SIG-M5 (cell line): ENCODE data around the gene TMEM132E.

Experiments
- DNase-seq: peaks from one replicate; lab custom pipeline; 2025; lab: John Stamatoyannopoulos, UW

Gene TMEM132E

DNA sequence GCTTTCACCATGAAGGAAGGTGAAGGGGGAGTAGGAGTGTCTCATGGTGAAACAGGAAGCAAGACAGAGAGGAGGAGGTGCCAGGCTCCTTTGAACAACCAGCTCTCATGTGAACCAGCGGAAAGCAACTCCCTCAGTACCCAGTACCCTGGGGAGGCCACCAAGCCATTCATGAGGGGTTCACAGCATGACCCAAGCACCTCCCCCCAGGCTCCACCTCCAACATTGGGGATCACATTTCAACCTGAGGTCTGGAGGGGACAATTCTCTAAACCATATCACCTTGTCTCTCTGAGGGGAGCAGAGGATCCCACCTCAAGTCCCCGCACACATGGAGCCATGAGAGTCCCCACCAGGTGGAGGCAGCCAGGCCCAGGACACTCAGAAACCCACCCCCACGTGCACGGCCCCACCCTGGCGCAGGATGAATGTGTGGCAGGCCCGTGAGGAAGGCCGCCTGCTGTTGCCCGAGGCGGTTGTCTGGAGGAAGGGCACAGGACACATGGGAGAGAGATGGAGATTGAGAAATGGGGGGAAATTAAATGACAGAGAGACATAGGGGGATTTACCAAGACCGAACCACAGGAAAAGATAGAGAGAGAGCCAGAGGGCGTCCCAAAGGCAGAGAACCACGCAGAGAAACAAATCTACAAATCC is 85.9 kb downstream of the TMEM132E start:
- no peak for DNase-seq

DNA sequence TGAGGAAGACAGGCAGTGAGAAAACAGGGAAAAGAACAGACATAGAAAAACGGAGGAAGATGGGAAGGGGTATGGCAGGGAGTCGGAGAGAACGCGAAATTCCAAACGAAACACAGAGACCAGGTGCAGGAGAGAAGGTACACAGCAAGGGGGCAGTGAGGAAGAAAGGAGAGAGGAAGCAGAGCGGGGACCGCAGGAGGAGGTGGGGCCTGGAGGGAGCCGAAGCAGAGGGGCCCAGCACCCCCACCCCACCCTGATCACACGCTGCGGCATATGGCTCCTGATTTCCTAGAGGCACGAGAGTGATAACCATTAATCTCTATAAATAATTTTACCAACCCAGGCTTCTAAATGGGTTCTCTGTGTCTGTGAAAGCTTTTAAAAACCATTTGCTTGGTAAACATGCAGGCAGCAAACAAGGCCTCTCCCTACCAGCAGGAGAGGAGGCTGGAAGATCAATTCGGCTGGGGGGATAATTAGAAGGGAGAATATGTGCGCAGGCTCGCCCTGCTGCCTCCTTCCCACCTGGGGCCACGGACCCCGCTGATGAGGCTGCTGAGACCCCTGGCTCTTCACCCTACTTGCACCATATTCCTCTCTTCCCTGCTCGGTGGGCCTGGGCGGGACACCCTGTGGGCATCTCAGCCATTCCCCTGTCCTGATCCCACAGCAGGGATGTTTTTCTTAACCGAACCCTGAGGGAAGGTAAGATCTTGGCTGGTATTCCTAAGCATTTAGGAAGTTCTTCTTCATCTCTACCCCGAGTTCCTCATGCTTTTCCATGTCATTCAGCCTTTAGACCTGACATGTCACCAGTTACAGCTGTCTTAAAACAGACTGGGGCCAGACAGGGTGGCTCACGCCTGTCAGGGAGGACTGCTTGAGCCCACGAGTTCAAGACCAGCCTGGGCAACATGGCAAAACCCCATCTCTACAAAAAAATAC is 86.7 kb downstream of the TMEM132E start:
- DNase-seq: no peak

DNA sequence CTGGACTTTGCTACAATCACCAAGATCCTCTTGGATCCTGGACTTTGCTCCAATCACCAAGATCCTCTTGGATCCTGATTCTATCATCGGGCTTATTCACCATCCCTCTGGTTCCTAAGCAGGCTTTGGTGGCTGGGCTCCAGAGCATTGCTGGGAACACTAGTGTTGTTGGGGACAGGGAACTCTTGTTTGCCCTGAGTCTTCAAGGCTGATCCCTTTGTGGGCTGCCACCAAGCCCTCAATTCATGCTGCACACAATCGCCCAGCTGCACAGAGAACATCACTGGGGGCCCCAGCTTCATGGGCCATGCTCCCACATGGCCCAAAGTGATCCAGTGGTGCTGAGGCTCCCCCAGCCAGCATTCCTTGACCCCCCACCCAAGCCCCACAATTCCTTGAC is 88.3 kb downstream of the TMEM132E start:
- DNase-seq: no peak

DNA sequence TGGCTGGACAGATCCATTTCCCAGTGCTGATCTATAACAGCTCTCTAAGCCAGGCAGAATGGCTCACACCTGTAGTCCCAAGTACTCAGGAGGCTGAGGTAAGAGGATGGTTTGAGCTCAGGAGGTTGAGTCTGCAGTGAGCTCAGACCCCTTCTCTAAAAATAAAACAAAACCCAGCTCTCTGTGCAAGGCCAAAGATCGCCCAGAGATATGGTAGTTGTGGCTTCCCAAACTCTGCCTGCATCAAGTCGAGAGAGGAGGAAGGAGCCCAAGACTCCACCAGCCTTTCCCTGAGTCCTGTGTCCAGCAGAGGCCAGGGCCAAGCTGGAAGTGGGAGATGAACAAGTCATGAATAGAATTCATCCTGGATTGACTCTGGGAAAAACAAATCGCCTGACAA is 88.8 kb downstream of the TMEM132E start:
- DNase-seq: no peak

DNA sequence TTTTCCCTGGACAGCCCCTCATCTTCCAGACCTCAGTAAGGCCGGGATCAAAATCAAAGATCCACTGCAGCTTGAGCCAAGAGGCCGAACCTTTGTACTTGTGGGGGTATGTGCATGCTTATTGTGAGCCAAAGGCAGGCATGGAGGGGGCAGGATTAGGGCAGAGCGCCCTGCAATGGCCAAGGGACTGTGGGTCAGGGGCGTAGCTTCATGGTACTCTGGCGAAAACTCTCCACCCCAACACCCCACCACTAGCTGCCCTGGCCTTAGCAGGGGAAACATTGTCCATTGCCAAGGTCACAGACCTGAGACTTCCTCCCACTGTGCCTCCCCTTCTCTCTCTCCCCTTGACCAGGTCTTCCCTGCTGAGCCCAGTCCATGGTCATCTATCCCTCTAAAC is 90.1 kb downstream of the TMEM132E start:
- DNase-seq: no peak

DNA sequence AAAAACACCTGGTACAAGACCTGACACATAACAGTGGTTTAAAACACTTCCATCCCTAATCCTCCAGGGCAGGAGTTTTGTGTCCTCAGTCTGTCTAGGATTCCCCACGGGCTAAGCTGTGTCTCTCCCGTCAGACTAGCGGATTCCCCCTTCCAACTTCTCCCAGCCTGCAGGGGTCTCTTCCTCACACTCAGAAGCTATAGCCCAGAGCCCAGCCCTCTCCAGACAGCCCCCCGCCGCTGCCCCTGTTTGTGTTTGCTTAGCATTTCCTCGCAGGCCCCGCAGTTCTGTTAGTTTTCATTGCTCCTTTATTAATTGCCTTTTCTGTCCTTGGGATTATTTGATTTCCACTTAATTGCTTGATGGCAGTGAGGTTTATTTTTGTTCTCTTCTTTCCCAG is 91.2 kb downstream of the TMEM132E start:
- DNase-seq: no peak

DNA sequence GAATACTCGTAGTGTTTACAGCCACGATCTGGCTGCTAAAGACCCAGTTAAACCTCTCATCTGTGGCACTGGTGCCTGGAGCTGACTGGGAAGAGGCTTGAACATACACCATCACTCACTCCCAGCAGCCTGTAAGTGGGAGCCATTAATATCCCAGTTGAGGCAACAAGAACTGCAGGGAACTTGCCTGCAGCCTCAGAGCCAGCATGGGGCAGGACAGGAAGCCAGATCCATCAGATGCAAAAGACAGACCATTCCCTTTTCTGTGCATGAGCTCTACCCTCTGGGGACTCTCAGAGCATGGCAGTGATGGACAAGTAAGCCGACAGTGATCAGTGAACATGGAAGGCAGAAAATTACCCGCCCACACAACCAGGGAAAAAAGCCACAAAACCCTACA is 91.8 kb downstream of the TMEM132E start:
- no peak for DNase-seq

DNA sequence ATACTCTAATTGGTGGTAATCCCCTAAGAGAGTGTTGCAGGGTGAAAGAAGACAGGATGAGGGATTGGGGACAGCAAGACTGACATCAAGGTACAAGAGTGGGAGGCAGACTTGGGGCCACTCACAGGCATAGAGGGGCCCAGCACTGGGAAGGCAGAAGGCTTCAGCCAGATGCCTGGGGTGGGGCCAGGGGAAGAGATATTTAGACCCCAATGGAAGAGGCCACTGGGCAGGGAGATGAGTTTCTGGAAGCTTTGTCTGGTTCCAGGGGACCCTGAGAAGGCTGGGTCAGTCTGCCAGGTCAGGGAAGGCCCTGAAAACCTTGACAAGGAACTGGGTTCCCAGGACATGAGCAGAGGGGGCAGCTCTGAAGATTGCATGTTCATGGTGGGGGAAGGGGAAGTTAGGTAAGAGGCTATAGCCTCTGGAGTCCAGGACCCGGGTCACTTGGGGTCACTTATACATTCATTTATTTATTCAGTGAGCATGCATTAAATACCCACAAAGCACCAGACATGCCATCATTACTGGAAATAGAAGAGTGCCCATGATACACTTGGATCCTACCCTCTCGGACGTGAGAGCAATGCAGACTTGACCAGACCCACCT is 92.9 kb downstream of the TMEM132E start:
- no peak for DNase-seq

DNA sequence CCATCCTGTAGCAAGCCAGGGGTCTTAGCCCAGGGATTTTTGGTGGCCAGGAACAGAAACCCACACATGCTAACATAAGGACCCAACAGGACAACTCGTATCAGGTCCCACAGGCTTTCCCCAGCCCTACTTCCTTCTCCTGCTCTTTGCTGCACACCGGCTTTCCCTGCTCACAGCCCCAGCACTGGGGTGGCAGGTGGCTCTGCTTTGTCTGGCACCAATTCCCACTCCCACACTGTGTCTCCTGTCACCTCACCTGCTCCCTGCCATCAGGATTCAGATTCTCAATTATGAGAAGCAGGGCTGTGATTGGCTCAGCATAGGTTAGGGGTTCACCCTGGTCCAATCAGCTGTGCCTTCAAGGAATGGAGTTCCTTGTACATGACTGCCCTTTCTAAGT is 94.1 kb downstream of the TMEM132E start:
- DNase-seq: no peak

DNA sequence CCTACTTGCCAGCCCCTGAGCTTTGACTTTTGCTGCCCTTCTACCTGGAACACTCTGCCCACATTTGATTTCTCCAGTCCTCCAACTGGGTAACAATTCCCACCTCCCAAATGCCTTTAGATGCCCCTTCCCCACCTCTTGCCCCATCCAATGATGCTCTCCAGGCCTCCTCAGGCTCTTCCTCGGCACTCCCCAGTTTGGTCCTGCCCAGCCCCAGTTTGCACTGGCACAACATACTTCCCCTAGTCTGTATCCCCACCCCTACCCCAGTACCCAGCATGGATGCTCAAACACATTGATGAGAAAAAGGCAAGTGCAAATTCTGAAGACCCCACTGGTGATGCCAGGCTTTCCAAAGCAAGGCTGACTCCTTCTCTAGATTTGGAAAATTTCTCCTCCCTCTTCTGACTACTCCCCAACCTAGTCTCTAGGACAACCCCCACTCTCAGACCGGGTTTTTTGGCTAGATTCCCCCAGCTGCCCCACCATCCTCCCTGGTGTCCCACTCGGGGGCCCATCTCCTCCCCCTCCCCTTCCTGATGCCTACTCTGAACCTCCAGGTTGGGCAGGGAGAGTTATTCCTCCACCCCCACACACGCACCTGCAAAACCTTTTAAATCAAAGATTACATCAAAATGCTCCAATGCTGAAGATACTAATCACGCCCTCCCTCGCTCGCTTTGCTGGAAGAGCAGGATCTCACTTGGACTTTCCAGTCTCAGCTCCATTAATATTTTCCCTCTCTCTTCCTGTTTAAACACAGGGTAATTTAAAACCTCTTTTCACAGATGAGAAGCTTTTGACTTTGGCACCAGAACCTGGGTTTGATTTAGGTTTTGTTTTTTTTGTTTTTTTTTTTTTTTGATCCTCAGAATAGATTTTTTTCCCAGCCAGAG is 94.9 kb downstream of the TMEM132E start:
- DNase-seq: no peak

DNA sequence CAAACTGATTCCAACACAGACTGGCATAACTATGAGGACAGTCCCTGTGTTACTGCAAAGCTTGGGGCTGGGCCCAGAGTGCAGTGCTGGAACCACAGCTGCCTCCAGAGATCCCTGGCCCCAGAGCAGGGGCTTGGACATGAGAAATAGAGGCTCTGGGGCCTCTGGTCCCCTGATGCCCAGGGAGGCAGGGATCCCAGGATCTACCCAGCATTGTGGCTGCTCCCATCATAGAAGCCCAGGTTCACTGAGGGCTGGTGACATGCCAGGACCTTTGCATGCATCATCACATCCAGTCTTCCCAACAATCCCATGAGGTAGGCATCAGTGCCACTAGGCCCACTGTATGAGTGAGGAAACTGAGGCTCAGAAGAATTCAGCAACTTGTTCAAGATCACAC is 95.8 kb downstream of the TMEM132E start:
- no peak for DNase-seq

DNA sequence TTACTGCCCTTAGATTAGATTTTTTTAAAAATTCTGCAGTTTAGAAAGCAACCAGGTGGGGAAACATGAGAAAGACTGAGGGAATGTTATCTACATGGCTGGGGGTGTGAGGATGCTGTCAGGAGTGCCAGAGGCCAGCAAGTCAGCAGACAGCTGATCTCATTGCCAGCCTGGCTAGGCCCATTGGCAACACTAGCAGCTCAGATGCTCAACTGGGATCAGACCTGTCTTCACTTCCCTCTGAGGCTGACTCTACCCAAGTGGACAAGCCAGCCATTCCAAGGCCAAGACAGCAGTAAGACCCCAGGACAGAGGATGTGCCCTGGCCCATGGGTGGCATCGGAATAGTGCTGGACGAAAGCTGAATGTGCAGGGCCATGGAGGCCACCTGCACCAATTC is 96.2 kb downstream of the TMEM132E start:
- DNase-seq: no peak

DNA sequence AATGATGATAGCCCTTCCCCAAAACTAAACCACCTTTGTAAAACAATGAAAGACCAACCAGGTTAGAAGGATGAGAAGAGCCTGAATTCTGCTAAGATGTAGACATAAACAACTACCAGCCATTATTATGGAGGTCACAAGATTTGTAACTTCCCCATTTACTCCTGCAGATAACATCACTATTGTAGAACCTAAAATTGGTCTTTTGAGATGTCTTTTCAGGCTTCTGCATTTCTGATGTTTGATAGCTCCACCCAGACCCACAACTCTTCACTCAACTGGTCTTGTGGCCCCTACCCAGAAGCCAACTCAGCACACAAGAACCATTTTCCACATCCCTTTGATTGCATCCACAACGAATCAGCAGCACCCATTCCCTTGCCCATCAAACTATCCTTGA is 100.8 kb downstream of the TMEM132E start:
- DNase-seq: no peak

DNA sequence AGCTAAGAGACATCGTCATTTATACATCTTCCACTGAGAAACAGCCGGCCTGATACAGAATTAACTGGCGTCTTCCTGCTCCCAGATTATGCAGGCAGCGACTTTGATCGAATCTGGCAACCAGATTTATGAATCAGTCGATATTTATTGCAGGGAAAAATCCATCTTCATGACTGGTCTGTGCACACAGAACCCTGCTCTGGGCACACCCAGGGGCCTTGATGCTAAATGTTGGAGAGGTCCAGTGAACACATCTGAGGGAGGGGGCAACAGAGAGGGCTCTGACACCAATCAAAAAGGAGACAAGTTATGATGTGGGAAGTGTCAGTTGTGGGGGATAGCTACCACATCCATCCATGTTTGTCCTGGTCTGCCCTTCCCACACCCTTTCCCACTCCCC is 102.9 kb downstream of the TMEM132E start:
- DNase-seq: no peak

DNA sequence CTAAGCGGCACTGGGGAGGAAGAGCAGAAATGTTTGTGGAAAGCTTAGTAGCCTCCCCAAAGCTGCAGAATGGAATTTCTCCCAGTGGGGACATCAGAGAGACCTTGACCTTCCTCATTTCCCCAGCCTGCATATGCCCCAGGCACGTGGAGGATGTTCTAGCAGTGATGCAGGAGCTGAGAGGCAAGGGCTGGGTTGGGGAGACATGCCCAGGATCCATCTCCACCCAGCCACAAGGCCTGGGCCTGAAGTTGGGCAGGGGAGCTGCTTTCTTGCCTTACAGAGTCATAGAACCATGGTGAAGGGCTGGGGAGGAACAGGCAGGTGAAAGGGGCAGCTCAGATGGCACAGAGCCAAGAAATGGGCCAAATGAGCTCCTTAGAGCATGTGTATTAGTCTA is 104.0 kb downstream of the TMEM132E start:
- DNase-seq: no peak
